Liver (tissue), 3 donors: ENCODE measurements around the gene MAPK4.

Source experiments
- ATF3 ChIP-seq: IDR thresholded peaks from 2 replicates; pipeline ENCODE4 v1.6.1; 2016; ENCODE audit warnings: antibody characterized with exemption
- FOXA2 ChIP-seq: IDR thresholded peaks from 2 replicates; pipeline ENCODE4 v1.6.1; 2016; ENCODE audit warnings: antibody characterized with exemption
- GABPA ChIP-seq, 2 donors: IDR thresholded peaks in 1 of 2; conservative IDR thresholded peaks in 1 of 2; 2 replicates each; pipeline ENCODE4 v1.6.1; 2016; ENCODE audit warnings: antibody characterized with exemption in 2 of 2, mild to moderate bottlenecking in 1 of 2, moderate library complexity in 1 of 2
- JUND ChIP-seq, 2 donors: IDR thresholded peaks; 2 replicates each; pipeline ENCODE4 v1.6.1; 2016; ENCODE audit warnings: antibody characterized with exemption in 2 of 2
- MAX ChIP-seq: IDR thresholded peaks from 2 replicates; pipeline ENCODE4 v1.6.1; 2016; ENCODE audit warnings: antibody characterized with exemption
- RAD21 ChIP-seq, 2 donors: IDR thresholded peaks; 2 replicates each; pipeline ENCODE4 v1.6.1; 2016; ENCODE audit warnings: antibody characterized with exemption in 2 of 2, mild to moderate bottlenecking in 2 of 2
- REST ChIP-seq: IDR thresholded peaks from 2 replicates; pipeline ENCODE4 v1.6.1; 2016; ENCODE audit warnings: antibody characterized with exemption, mild to moderate bottlenecking
- SP1 ChIP-seq: IDR thresholded peaks from 2 replicates; pipeline ENCODE4 v1.6.1; 2018; ENCODE audit warnings: antibody characterized with exemption, mild to moderate bottlenecking
- TAF1 ChIP-seq: conservative IDR thresholded peaks from 2 replicates; pipeline ENCODE4 v1.6.1; 2016; ENCODE audit warnings: antibody characterized with exemption, mild to moderate bottlenecking
- YY1 ChIP-seq: IDR thresholded peaks from 2 replicates; pipeline ENCODE4 v1.6.1; 2016; ENCODE audit warnings: antibody characterized with exemption, mild to moderate bottlenecking
- ZBTB33 ChIP-seq: IDR thresholded peaks from 2 replicates; pipeline ENCODE4 v1.6.1; 2016; ENCODE audit warnings: antibody characterized with exemption
- TF ChIP-seq, protein P1 (sequence below): fragments of 150-350 bp; IDR thresholded peaks from 2 replicates; pipeline ENCODE4 v1.5.1; 2017; ENCODE audit warnings: improper control_type of control experiment, low read depth, low read length; ENCODE audit not compliant: missing input control
- donor health status: healthy.
- donor health status: healthy.

DNA sequence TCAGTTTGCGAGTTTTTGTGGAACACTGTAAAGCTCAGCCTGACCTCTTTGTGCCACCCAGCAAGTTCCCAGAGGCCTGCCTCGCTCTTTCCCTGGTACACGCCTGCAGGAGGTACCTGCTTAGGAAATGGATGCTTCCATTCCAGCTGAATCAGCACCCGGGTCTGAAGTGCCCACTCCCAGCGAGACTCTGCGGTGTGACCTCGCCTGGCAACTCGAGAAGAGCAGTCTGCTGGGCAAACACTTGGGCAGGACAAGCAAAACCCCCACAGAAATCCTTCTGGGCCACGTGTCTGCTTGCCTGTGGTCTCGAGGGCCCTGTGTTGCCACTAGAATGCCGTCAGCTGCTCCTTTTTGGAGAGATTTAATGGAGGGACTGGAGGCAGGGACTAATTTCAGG is 127.6 kb downstream of the MAPK4 start:
- TF ChIP-seq TAF1, result no peak
- TF ChIP-seq, protein P1, sequence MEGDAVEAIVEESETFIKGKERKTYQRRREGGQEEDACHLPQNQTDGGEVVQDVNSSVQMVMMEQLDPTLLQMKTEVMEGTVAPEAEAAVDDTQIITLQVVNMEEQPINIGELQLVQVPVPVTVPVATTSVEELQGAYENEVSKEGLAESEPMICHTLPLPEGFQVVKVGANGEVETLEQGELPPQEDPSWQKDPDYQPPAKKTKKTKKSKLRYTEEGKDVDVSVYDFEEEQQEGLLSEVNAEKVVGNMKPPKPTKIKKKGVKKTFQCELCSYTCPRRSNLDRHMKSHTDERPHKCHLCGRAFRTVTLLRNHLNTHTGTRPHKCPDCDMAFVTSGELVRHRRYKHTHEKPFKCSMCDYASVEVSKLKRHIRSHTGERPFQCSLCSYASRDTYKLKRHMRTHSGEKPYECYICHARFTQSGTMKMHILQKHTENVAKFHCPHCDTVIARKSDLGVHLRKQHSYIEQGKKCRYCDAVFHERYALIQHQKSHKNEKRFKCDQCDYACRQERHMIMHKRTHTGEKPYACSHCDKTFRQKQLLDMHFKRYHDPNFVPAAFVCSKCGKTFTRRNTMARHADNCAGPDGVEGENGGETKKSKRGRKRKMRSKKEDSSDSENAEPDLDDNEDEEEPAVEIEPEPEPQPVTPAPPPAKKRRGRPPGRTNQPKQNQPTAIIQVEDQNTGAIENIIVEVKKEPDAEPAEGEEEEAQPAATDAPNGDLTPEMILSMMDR, result no peak
- TF ChIP-seq RAD21 (IDR thresholded peaks at IDR 0.05), result no peak
- no peak for TF ChIP-seq FOXA2
- no peak for TF ChIP-seq MAX
- TF ChIP-seq YY1, result no peak
- no peak for TF ChIP-seq SP1
- TF ChIP-seq GABPA (IDR thresholded peaks at IDR 0.05 in 1 of 2, conservative IDR thresholded peaks at IDR 0.05 in 1 of 2), result no peak
- TF ChIP-seq ZBTB33, result no peak
- TF ChIP-seq REST, result no peak
- no peak for TF ChIP-seq JUND (IDR thresholded peaks at IDR 0.05)
- TF ChIP-seq ATF3, result no peak
